Measurements from ENCODE around the gene CAPN9. TPM values are rescaled to one million over a fixed set of nuclear protein-coding genes. Genes with fewer than 3 reads are reported as not detected.
A peak's percentile ranks its signal among the peaks of the same experiment; 100 is the strongest.

CAPN9 gene
- total RNA-seq, 1 donor from 2014 or later: not detected

- TF ChIP-seq, protein P1, sequence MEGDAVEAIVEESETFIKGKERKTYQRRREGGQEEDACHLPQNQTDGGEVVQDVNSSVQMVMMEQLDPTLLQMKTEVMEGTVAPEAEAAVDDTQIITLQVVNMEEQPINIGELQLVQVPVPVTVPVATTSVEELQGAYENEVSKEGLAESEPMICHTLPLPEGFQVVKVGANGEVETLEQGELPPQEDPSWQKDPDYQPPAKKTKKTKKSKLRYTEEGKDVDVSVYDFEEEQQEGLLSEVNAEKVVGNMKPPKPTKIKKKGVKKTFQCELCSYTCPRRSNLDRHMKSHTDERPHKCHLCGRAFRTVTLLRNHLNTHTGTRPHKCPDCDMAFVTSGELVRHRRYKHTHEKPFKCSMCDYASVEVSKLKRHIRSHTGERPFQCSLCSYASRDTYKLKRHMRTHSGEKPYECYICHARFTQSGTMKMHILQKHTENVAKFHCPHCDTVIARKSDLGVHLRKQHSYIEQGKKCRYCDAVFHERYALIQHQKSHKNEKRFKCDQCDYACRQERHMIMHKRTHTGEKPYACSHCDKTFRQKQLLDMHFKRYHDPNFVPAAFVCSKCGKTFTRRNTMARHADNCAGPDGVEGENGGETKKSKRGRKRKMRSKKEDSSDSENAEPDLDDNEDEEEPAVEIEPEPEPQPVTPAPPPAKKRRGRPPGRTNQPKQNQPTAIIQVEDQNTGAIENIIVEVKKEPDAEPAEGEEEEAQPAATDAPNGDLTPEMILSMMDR (IDR thresholded peaks at IDR 0.05; ENCODE audit: insufficient read depth, low read length, severe bottlenecking): no peak
- no peak for DNase-seq (ENCODE audit: low read depth)
- H3K4me3 ChIP-seq (ENCODE audit: low read depth, low read length): no peak overlapping the region
- no peaks in the 10 kb centered on the region for H3K36me3 ChIP-seq (ENCODE audit: control insufficient read depth, insufficient read depth, low read length)
- no peak for FAIRE-seq
- no peaks in the 10 kb centered on the region for H3K27me3 ChIP-seq (ENCODE audit: control insufficient read depth, insufficient read depth, low read length)
Measured at GRCh38 chr1:230725256-230726012, 21.8 kb upstream of the CAPN9 start.

- FAIRE-seq (no peak), DNase-seq (ENCODE audit: low read depth) (no peak)
- TF ChIP-seq, protein P1 (IDR thresholded peaks at IDR 0.05; ENCODE audit: insufficient read depth, low read length, severe bottlenecking): no peak
- Histone ChIP-seq H3K4me3 (ENCODE audit: low read depth, low read length) (no peak overlapping the region), H3K27me3 (ENCODE audit: control insufficient read depth, insufficient read depth, low read length) (no peaks in the 10 kb centered on the region), H3K36me3 (ENCODE audit: control insufficient read depth, insufficient read depth, low read length) (no peaks in the 10 kb centered on the region)
Measured at GRCh38 chr1:230728710-230729392, 18.3 kb upstream of the CAPN9 start.

DNA sequence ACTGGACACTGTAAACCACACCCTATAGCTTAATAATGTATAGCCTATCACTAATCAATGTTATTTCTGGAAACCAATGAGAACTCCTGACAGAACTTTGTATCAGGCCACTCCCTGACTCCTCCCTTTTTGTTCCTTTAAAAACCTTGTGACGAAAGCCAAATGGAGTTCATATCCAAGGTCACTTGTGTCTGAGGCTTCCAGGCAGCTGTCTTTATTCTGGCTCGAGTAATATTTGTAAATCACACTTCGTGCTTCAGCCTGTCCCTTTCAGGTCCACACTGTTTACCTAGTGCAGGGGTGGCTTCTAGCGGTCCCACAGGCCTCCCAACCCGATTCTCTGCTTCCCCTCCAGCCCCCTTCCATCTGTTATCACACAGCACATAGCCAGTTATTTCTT lies 16.2 kb upstream of the CAPN9 start:
- Histone ChIP-seq H3K36me3 (ENCODE audit: control insufficient read depth, insufficient read depth, low read length) (no peaks in the 10 kb centered on the region), H3K4me3 (ENCODE audit: low read depth, low read length) (no peak overlapping the region), H3K27me3 (ENCODE audit: control insufficient read depth, insufficient read depth, low read length) (no peaks in the 10 kb centered on the region)
- DNase-seq (ENCODE audit: low read depth) (no peak), FAIRE-seq (no peak)
- TF ChIP-seq, protein P1 (IDR thresholded peaks at IDR 0.05; ENCODE audit: insufficient read depth, low read length, severe bottlenecking): no peak

GRCh38 chr1:230735447-230735846 lies 11.7 kb upstream of the CAPN9 start:
- TF ChIP-seq, protein P1 (IDR thresholded peaks at IDR 0.05; ENCODE audit: insufficient read depth, low read length, severe bottlenecking): no peak
- FAIRE-seq: no peak

DNA sequence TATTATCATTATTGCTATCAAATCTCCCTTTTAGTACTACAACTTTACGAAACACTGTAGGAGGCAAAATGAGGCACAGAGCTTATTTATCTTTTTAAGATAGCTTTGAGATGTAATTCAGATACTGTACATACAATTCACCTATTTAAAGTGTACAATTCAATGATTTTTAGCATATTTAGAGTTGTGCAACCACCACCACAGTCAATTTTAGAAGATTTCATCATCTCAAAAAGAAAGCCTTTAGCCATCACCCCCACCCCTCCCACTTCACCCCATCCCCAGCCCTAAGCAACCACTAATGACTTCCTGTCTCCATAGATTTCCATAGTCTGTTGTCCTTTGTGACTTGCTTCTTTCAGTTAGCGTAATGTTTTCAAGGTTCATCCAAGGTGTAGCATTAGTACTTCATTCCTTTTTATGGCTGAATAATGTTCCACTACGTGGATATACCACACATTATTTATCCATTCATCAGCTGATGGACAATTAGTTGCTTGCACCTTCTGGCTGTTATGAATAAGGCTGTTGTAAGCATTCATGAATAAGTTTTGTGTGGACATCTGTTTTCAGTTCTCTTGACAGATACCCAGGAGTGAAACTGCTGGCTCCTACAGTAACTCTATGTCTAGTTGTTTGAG lies 9.4 kb upstream of the CAPN9 start:
- H3K36me3 ChIP-seq (ENCODE audit: control insufficient read depth, insufficient read depth, low read length): no peaks in the 10 kb centered on the region
- TF ChIP-seq, protein P1 (IDR thresholded peaks at IDR 0.05; ENCODE audit: insufficient read depth, low read length, severe bottlenecking): no peak
- FAIRE-seq (no peak), DNase-seq (ENCODE audit: low read depth) (no peak)
- H3K4me3 ChIP-seq (ENCODE audit: low read depth, low read length): no peak overlapping the region
- no peaks in the 10 kb centered on the region for H3K27me3 ChIP-seq (ENCODE audit: control insufficient read depth, insufficient read depth, low read length)

More at GRCh38 chr1:230735447-230735846, 11.7 kb upstream of the CAPN9 start:
- H3K4me3 ChIP-seq (ENCODE audit: low read depth, low read length): no peak overlapping the region
- H3K36me3 ChIP-seq (ENCODE audit: control insufficient read depth, insufficient read depth, low read length): no peaks in the 10 kb centered on the region
- DNase-seq (ENCODE audit: low read depth): peak; percentile 23
- H3K27me3 ChIP-seq (ENCODE audit: control insufficient read depth, insufficient read depth, low read length): no peaks in the 10 kb centered on the region

Measured in bronchial epithelial cell (primary cell).